Measurements from ENCODE around the gene NEUROG1.

The NEUROG1 gene

GRCh38 chr5:135491552-135492318, 44.0 kb downstream of the NEUROG1 start:
- no peak for DNase-seq

- no peak for DNase-seq
Measured at GRCh38 chr5:135491038-135491551, 44.7 kb downstream of the NEUROG1 start.

GRCh38 chr5:135490245-135491037, 45.3 kb downstream of the NEUROG1 start:
- no peak for DNase-seq

DNA sequence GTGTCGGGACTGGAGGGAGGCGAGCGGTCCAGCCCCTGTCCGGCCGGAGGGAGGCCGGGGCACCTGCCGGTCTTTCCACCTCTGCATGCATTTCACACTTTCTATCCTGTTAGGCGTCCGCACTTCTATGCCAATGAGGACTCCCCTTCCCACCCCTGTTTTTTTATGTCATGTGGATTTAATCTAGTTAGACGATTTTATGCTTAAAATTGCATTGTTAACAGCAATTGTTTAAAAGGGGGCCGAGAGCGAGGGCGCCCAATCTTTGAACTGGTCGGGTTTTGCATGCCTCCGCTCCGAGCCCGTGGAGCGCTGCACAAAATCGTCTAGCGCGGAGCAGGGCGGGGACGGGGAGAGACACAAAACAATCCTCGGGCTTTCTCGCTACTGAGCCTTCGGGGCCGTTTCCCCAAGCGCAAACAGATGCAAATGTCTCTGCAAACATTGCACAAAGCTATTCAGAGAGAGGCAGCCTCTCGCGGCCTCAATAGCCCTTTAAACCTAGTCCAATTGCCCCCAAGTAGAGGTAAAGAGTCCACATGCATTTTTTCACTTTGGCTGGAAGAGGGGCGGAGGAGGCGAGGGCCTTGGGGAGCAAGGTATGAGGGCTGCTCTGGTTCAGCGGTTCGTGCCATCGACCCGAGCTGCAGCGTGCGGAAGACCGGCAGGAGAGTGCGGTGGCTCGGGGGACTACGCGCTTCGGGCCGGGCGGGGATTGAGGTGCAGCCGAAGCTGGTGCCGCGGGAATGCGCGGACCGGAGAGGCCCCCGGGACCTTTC, 46.1 kb downstream of the NEUROG1 start:
- no peak for DNase-seq

DNA sequence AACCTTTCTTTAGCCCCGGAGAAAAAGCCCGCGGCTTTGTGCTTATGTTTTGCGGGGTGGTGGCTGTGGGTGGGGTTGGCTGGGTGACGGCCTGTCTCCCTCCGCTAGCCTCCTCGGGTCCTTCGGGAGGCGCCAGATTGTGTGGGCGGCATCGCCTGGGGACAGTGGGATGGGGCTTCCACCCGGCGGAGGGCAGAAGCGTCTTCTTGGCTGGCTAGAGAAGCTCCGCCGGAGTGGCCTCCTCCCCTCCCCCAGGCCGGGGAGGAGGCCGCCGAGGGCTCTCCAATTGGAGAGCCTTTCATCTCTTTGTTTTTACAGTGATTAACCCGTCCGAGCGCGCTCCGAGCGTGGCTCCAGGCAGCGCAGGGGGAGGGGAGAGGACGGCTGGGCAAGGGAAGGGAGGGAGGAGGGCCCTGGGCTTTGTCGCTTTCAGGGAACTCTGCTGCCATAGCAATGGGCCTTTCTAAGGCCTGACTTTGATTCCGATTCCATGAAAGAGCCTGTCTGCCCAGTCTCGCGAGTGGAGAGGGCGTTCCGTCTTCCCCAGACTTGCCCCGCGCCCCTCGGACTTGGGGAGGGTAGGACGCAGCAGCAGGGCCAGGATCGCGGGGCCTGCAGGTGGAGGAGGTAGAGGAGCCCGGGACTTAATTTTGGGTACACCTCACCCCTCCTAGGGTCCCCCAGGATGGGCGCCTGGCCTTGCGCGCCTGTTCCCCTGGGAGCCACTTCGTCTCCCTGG, 46.9 kb downstream of the NEUROG1 start:
- no peak for DNase-seq

GRCh38 chr5:135487839-135488514, 47.8 kb downstream of the NEUROG1 start:
- no peak for DNase-seq

DNA sequence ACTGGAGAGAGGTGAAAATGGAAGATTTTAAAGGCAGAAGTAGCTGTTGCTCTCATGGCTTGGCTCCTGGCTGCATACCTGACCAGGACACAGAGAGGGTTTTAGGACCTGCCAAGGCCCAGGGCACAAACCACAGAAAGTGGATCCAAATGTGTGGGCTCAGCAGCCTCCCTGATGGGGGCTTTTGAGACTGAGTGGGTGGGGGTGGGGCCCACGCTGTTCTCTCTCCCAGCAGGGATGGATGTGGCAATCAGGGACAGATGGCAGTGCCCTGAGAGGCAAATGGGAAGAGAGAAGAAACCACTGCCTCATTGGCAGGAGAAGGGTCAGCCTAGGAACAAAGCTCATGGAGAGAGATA, 48.7 kb downstream of the NEUROG1 start:
- no peak for DNase-seq

- no peak for DNase-seq
Measured at GRCh38 chr5:135486131-135487036, 49.4 kb downstream of the NEUROG1 start.

GRCh38 chr5:135484674-135485086, 51.1 kb downstream of the NEUROG1 start:
- no peak for DNase-seq
